HTR-8/SVneo (cell line): ENCODE measurements around the gene TMEM69.

Source experiments
- DNase-seq: peaks from one replicate; pipeline ENCODE4 v3.0.0; 2011; ENCODE audit warnings: low spot score, mixed read lengths; ENCODE audit not compliant: insufficient read length
- FAIRE-seq: peaks from 2 replicates; lab custom pipeline; 2011; peaks lifted over from hg19 to GRCh38; lab: Jason Lieb, UNC

The TMEM69 gene, protein sequence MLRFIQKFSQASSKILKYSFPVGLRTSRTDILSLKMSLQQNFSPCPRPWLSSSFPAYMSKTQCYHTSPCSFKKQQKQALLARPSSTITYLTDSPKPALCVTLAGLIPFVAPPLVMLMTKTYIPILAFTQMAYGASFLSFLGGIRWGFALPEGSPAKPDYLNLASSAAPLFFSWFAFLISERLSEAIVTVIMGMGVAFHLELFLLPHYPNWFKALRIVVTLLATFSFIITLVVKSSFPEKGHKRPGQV

DNA sequence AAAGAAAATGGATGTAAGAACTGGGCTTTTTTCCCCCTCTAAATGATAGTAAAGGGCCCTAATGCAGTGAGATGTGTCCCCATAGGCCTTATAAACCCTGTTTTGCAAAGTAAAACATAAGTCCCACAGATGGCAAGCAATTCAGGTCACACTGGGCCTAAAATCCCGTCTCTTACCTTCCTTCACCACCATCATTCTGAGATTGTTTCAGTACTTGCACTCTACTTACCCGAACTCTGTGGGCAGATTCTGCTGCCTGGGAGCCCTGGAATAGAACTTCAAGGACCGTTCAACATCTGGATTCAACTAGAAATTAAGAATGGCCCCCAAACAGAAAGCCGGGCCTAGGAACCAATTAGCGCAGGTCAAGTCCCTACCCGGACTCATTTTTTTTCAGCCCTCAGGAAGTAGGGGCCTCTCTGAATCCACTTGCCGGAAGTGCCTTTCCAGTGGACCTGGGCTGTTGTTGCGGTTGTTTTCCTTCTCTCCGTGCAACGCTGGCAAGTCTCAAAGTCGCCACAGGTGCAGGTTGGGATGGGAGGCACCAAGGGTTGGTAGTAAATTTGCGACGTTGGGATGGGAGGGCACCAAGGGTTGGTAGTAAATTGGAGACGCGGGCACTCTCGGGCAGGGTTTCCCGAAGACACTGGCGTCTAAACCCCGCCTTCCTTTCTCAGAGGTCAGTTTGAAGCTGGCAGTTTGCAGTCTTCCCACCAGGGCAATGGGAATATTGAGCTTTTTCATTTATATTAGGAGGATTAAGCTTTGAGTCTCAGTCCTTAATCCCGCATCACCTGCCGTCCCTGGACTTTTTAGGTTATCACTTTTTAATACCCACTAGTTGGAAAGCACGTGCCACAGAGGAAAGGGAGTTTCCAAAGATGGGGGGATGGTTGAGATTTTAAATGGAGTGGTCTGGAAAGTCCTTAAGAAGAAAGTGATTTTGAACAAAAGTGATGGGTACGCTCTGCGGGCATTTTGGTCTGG, at the start of gene TMEM69:
TMEM69 (plus strand) TSS at position 428 of the 987 bp plus-strand sequence. CDS start 2,888 bp downstream, outside the sequence.
- no peak for FAIRE-seq
- DNase-seq: peak; percentile 79

DNA sequence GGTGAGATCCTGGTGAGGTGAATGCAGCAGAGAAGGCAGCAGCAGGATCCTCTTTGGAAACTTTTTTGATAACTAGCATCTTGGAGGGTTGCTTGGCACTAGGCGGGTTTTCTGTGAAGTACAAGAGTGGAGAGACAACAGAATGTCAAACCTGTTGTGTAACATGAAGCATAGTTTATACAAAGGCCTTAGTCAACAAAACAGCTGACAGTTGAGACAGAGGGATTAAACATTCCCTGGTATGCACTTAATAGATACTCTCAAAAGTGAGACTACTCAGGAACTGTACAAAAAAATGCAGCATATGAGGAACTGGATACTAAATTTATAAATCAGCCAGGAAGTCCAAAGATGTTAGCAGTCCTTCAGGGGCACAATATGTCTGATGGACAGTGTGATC, 47.7 kb upstream of the TMEM69 start:
- DNase-seq (no peak), FAIRE-seq (no peak)

- FAIRE-seq (no peak), DNase-seq (no peak)
These were observed 44.7 kb upstream of the TMEM69 start for GRCh38 chr1:45643321-45643720.

GRCh38 chr1:45643978-45644377, 44.0 kb upstream of the TMEM69 start:
- no peak for FAIRE-seq
- no peak for DNase-seq

- FAIRE-seq (no peak), DNase-seq (no peak)
These were observed 43.3 kb upstream of the TMEM69 start for GRCh38 chr1:45644661-45645060.

DNA sequence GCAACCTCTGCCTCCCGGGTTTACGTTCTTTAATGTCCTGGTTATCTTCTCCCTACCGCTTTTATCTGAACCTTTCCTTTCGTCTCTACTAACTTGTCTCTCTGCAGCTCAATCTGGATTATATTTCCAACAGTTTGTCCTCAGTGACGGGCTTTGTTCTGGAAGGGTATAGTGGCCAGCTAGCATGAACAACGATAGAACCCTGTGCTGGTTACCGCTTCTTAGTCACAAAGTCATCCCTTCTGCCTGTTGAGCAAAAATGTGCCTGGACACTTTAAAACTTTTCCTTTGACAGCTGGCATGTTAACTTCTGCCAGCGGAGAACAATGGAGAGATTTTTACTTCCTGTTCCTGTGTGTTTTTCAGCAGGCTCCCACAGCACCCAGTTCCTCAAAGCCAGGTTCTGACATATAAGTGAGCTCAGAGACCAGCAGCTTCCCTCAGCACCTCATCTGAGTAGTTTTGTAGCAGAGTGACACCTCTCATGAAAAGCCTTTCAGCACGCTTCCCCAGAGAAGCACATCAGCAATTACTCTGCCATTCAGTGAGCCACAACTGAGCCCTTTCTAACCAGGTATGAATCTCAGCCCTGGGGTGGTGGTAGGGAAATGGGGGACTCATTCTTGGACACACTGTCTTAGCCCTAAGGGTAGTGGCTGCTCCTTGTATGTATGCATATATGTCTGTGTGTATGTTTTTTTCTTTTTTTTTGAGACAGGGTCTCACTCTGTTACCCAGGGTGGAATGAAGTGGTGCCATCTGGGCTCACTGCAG, 40.5 kb upstream of the TMEM69 start:
- no peak for DNase-seq
- no peak for FAIRE-seq

- DNase-seq (no peak), FAIRE-seq (no peak)
These were observed 33.3 kb upstream of the TMEM69 start for GRCh38 chr1:45654540-45655280.

GRCh38 chr1:45656573-45657226, 31.3 kb upstream of the TMEM69 start:
- DNase-seq (no peak), FAIRE-seq (no peak)

GRCh38 chr1:45658171-45658570, 29.8 kb upstream of the TMEM69 start:
- DNase-seq (no peak), FAIRE-seq (no peak)

- DNase-seq (no peak), FAIRE-seq (no peak)
These were observed 28.8 kb upstream of the TMEM69 start for GRCh38 chr1:45659222-45659621.

GRCh38 chr1:45660336-45660735, 27.6 kb upstream of the TMEM69 start:
- no peak for FAIRE-seq
- no peak for DNase-seq

GRCh38 chr1:45666836-45667235, 21.1 kb upstream of the TMEM69 start:
- DNase-seq (no peak), FAIRE-seq (no peak)

GRCh38 chr1:45667321-45668111, 20.5 kb upstream of the TMEM69 start:
- DNase-seq (no peak), FAIRE-seq (no peak)

GRCh38 chr1:45668526-45668925, 19.5 kb upstream of the TMEM69 start:
- no peak for DNase-seq
- FAIRE-seq: no peak

DNA sequence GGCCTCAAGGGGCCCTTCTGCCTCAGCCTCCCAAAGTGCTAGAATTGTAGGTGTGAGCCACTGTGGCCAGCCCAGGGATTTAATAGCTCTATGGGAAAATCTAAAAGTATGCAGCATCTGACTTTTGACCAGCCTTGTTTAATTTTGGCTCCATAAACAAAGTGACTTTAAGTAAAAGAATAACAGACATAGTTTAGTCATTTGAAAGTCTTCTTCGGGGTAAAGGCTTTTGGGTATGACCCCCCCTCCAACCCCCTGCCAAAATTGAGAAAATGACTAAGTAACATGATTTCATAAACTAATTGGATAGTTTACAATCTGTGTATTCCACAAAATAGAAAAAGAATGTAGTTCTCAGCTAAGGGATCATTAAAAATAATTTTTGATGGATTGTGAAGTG, 18.6 kb upstream of the TMEM69 start:
- FAIRE-seq: no peak
- DNase-seq: no peak

DNA sequence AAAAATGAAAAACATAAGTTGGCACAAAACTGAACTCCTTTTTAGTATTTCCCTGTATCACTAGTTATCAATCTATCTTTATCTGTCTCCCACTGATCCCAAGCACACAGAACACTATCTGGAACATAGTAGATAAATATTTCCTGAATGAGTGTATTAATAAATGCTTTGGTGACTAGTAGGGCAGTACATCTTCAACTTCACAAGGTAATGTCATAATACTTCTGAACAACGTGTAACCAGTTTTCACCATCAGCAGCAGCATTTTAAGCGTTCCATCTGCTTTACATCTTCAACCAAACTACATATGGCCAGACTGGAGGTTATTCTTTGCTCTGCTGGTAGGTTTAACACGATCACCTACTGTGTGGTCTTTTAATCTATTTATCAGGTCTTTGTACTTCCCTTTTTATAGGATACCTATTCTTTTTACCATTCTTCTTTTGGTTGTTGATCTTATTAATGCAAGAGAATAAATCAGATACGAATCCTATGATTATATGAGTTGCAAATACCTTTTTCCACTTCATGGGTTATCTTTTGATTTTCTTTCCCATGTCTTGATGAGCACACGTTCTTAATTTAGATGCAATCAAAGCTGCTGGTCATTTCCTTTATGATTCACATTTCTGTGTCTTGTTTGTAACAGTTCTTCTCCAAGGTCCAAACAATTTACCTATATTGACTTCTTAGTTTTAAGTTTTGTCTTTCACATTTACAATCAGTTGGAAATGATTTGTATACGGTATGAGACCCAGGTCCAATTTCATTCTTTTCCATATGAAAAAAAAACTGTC, 17.9 kb upstream of the TMEM69 start:
- no peak for FAIRE-seq
- DNase-seq: no peak

- FAIRE-seq: no peak
These were observed 14.0 kb upstream of the TMEM69 start for GRCh38 chr1:45673956-45674355.

GRCh38 chr1:45674478-45674877, 13.5 kb upstream of the TMEM69 start:
- no peak for DNase-seq
- no peak for FAIRE-seq

More at GRCh38 chr1:45673956-45674355, 14.0 kb upstream of the TMEM69 start:
- no peak for DNase-seq
